HCT116 (cell line): ENCODE data around the gene PIGN. TPM values are rescaled to one million over a fixed set of nuclear protein-coding genes. Genes with fewer than 3 reads are reported as not detected.

ENCODE experiments used
- ATAC-seq: fragments of 200-7000 bp; cut with Tn5 transposase; 2 replicates; pipeline ENCODE4 v1.9.1; 2020; ENCODE audit warnings: mild to moderate bottlenecking, moderate library complexity
- BruUV-seq: library from RNA; stranded (reverse); fragments of 400-500 nt; replicated peaks from 2 replicates; lab custom pipeline; 2021; lab: Mats Ljungman, UMichigan
- CTCF ChIA-PET: fragments of 300-600 bp; sonication (Branson Sonifier 250); formaldehyde crosslinking; loops from one replicate; lab custom pipeline; 2021; ENCODE audit warnings: antibody characterized with exemption; lab: Charles Lee
- POLR2A ChIA-PET: fragments of 300-600, 350-600 bp; sonication (Branson Sonifier 250); formaldehyde crosslinking; loops from one replicate; lab custom pipeline; 2021; ENCODE audit warnings: antibody characterized with exemption; lab: Charles Lee
- RAD21 ChIA-PET, 2 experiments: fragments of 300-600 bp; sonication (Branson Sonifier 250); formaldehyde crosslinking; loops; one replicate each; lab custom pipeline; 2023; ENCODE audit warnings: low total read pairs in 2 of 2; ENCODE audit not compliant: uncharacterized antibody in 2 of 2, unreplicated experiment in 2 of 2, low non-redundant PET in 1 of 2; lab: Charles Lee
- DNase-seq: peaks from one replicate; pipeline ENCODE4 v3.0.0-alpha.2; 2010; ENCODE audit warnings: low read depth, low spot score
- H2AFZ ChIP-seq: fragments of 200-600 bp; shearing (Covaris generic), sonication (generic); 2 replicates; pipeline ENCODE4 v1.6.1; 2017; ENCODE audit warnings: low read depth, mixed run types, mixed read lengths, antibody characterized with exemption, low read length; ENCODE audit not compliant: poor library complexity, severe bottlenecking
- H3K27ac ChIP-seq: 2 replicates; pipeline ENCODE4 v1.5.1; 2012; ENCODE audit warnings: low read depth, low read length
- H3K27me3 ChIP-seq: fragments of 200-600 bp; sonication (generic); 2 replicates; pipeline ENCODE4 v1.6.1; 2016; ENCODE audit warnings: mixed run types, low read length, mixed read lengths; ENCODE audit not compliant: insufficient read depth
- H3K36me3 ChIP-seq, 2 experiments: fragments of 200-500 bp in 1 of 2; fragments of 200-600 bp in 1 of 2; sonication (Bioruptor generic) in 1 of 2; sonication (generic) in 1 of 2; 2 replicates each; pipeline versions ENCODE4 v1.5.1 to v1.6.1; 2014 to 2016; ENCODE audit warnings: low read length in 2 of 2, inconsistent platforms in 1 of 2, mixed read lengths in 1 of 2, mixed run types in 1 of 2; ENCODE audit not compliant: insufficient read depth in 2 of 2, control insufficient read depth in 1 of 2
- H3K4me1 ChIP-seq, 2 experiments: fragments of 200-600 bp in 1 of 2; sonication (generic) in 1 of 2; 2 replicates each; pipeline versions ENCODE4 v1.5.1 to v1.6.1; 2012 to 2017; ENCODE audit warnings: low read length in 2 of 2, inconsistent platforms in 1 of 2, mild to moderate bottlenecking in 1 of 2, mixed read lengths in 1 of 2, mixed run types in 1 of 2, moderate library complexity in 1 of 2; ENCODE audit not compliant: insufficient read depth in 2 of 2, control insufficient read depth in 1 of 2
- H3K4me2 ChIP-seq: fragments of 200-600 bp; sonication (generic); 2 replicates; pipeline ENCODE4 v1.6.1; 2017; ENCODE audit warnings: mixed run types, low read length, mixed read lengths
- H3K4me3 ChIP-seq, 2 experiments: fragments of 200-600 bp in 1 of 2; sonication (generic) in 1 of 2; replicated peaks in 1 of 2; 2 replicates each; pipeline ENCODE4 v1.5.1; 2011 to 2016; ENCODE audit warnings: low read length in 2 of 2, control low read depth in 1 of 2, low read depth in 1 of 2, mild to moderate bottlenecking in 1 of 2, mixed read lengths in 1 of 2, mixed run types in 1 of 2
- H3K79me2 ChIP-seq: fragments of 200-600 bp; sonication (generic); 2 replicates; pipeline ENCODE4 v1.6.1; 2017; ENCODE audit warnings: mild to moderate bottlenecking, mixed run types, low read length, moderate library complexity, mixed read lengths; ENCODE audit not compliant: insufficient read depth
- H3K9ac ChIP-seq: fragments of 200-600 bp; sonication (generic); 2 replicates; pipeline ENCODE4 v1.6.1; 2016; ENCODE audit warnings: low read length, mixed read lengths
- H3K9me2 ChIP-seq: fragments of 200-600 bp; sonication (generic), shearing (Covaris generic); 2 replicates; pipeline ENCODE4 v1.6.1; 2017; ENCODE audit warnings: mixed run types, mild to moderate bottlenecking, moderate library complexity; ENCODE audit not compliant: insufficient read depth
- H3K9me3 ChIP-seq, 2 experiments: fragments of 200-500 bp in 1 of 2; fragments of 200-600 bp in 1 of 2; sonication (Bioruptor generic) in 1 of 2; sonication (generic) in 1 of 2; 2 replicates each; pipeline ENCODE4 v1.6.1; 2014 to 2017; ENCODE audit warnings: low read length in 2 of 2, mixed read lengths in 2 of 2, inconsistent platforms in 1 of 2, low read depth in 1 of 2, mild to moderate bottlenecking in 1 of 2, mixed run types in 1 of 2, moderate library complexity in 1 of 2; ENCODE audit not compliant: control insufficient read depth in 1 of 2, insufficient read depth in 1 of 2
- H4K20me1 ChIP-seq: fragments of 200-600 bp; sonication (generic), shearing (Covaris generic); 2 replicates; pipeline ENCODE4 v1.6.1; 2017; ENCODE audit warnings: mixed run types, mild to moderate bottlenecking, moderate library complexity; ENCODE audit not compliant: insufficient read depth
- ATF3 ChIP-seq: IDR thresholded peaks from 2 replicates; pipeline ENCODE4 v1.6.1; 2012
- CBX3 ChIP-seq: IDR thresholded peaks from 2 replicates; pipeline ENCODE4 v1.6.1; 2012; ENCODE audit warnings: low read depth
- ELF1 ChIP-seq: IDR thresholded peaks from 2 replicates; pipeline ENCODE4 v1.6.1; 2012; ENCODE audit warnings: low read depth, borderline replicate concordance
- FOSL1 ChIP-seq: IDR thresholded peaks from 2 replicates; pipeline ENCODE4 v1.6.1; 2012; ENCODE audit warnings: low read depth
- MAX ChIP-seq: IDR thresholded peaks from 2 replicates; pipeline ENCODE4 v1.6.1; 2012
- POLR2A ChIP-seq: IDR thresholded peaks from 2 replicates; pipeline ENCODE4 v1.7.0; 2011; ENCODE audit warnings: borderline replicate concordance; ENCODE audit not compliant: insufficient read depth, insufficient read length; ENCODE audit errors: extremely low read depth
- RAD21 ChIP-seq: IDR thresholded peaks from 2 replicates; pipeline ENCODE4 v1.6.1; 2012; ENCODE audit warnings: low read depth, mild to moderate bottlenecking
- REST ChIP-seq: IDR thresholded peaks from 2 replicates; pipeline ENCODE4 v1.6.1; 2012; ENCODE audit warnings: low read depth
- YY1 ChIP-seq: IDR thresholded peaks from 2 replicates; pipeline ENCODE4 v1.6.1; 2011; ENCODE audit warnings: low read length, low read depth, moderate library complexity, mild to moderate bottlenecking; ENCODE audit not compliant: insufficient replicate concordance; ENCODE audit errors: extremely low read depth
- intact Hi-C: fragments of 100-400 bp; cut with micrococcal nuclease; formaldehyde crosslinking; loops from 2 replicates; pipeline ENCODE4 v1.10.0; 2022
- total RNA-seq: library from RNA; stranded (reverse); gene quantifications from one replicate; pipeline ENCODE4 v1.2.1, GENCODE V29; 2021; ENCODE audit not compliant: unreplicated experiment
- TF ChIP-seq, protein P1 (sequence below), 3 experiments: fragments of 200-600 bp in 1 of 3; sonication (generic) in 1 of 3; IDR thresholded peaks in 2 of 3; conservative IDR thresholded peaks in 1 of 3; 2 replicates each; pipeline ENCODE4 v1.5.1; 2012 to 2017; ENCODE audit warnings: low read depth in 2 of 3, low read length in 2 of 3, antibody characterized with exemption in 1 of 3, borderline replicate concordance in 1 of 3, control low read depth in 1 of 3, mild to moderate bottlenecking in 1 of 3, mixed read lengths in 1 of 3, mixed run types in 1 of 3, moderate library complexity in 1 of 3; ENCODE audit not compliant: insufficient read depth in 1 of 3

Gene PIGN
- total RNA-seq, 1 experiment from 2014 or later: 12.2 TPM

GRCh38 chr18:62048279-62048678 lies 138.6 kb downstream of the PIGN start (continued):
- TF ChIP-seq REST (no peak), ATF3 (no peak), ELF1 (no peak), YY1 (no peak)

DNA sequence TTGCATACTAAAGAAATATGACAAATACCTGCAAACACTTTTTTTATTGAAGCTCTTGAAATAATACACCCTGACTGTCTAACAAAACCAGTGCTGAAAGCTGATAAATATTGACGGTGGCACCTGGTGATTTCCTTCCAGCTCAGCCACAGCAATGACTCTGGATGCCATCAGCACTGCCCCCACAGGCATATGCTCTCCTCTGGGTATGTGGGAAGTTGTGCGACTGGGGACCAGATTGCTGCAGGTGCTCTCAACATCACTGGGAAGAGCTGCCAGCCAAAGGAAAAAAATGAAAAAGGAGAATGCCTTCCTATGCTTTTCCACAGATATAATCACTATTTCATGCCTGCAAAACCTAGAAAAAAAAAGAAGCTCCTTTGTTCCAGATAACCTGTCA lies 141.5 kb downstream of the PIGN start:
- H3K9ac ChIP-seq: no peak overlapping the region
- BruUV-seq: no TSS peak
- no peaks in the 10 kb centered on the region for H3K36me3 ChIP-seq
- no peak overlapping the region for H3K4me2 ChIP-seq
- TF ChIP-seq POLR2A (no peak), RAD21 (no peak), FOSL1 (no peak), CBX3 (no peak), MAX (no peak), ELF1 (no peak)
- TF ChIP-seq, protein P1, sequence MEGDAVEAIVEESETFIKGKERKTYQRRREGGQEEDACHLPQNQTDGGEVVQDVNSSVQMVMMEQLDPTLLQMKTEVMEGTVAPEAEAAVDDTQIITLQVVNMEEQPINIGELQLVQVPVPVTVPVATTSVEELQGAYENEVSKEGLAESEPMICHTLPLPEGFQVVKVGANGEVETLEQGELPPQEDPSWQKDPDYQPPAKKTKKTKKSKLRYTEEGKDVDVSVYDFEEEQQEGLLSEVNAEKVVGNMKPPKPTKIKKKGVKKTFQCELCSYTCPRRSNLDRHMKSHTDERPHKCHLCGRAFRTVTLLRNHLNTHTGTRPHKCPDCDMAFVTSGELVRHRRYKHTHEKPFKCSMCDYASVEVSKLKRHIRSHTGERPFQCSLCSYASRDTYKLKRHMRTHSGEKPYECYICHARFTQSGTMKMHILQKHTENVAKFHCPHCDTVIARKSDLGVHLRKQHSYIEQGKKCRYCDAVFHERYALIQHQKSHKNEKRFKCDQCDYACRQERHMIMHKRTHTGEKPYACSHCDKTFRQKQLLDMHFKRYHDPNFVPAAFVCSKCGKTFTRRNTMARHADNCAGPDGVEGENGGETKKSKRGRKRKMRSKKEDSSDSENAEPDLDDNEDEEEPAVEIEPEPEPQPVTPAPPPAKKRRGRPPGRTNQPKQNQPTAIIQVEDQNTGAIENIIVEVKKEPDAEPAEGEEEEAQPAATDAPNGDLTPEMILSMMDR (IDR thresholded peaks at IDR 0.05 in 2 of 3, conservative IDR thresholded peaks at IDR 0.05 in 1 of 3; ENCODE audit: borderline replicate concordance in 1 of 3, insufficient read depth in 1 of 3, low read depth in 2 of 3, low read length in 2 of 3): no peak
- intact Hi-C loops: no loop called here
- H3K9me3 ChIP-seq: peaks cover 0 to 3% of the 10 kb centered on the region in 2 experiments; a peak in 2 of 4 replicates
- H3K4me1 ChIP-seq: no peaks in the 10 kb centered on the region
- no peaks in the 10 kb centered on the region for H3K9me2 ChIP-seq
- ATAC-seq: no peak
- H4K20me1 ChIP-seq: no peaks in the 10 kb centered on the region
- no peaks in the 10 kb centered on the region for H3K27me3 ChIP-seq
- H3K27ac ChIP-seq: no peak overlapping the region
- POLR2A ChIA-PET: no interaction called here
- DNase-seq: no peak
- no peaks in the 10 kb centered on the region for H3K79me2 ChIP-seq
- CTCF ChIA-PET: no interaction called here
- H2AFZ ChIP-seq: no peak overlapping the region
- no peak overlapping the region for H3K4me3 ChIP-seq
- RAD21 ChIA-PET: no interaction called here
